ENCODE data around the gene BCL3.

DNA sequence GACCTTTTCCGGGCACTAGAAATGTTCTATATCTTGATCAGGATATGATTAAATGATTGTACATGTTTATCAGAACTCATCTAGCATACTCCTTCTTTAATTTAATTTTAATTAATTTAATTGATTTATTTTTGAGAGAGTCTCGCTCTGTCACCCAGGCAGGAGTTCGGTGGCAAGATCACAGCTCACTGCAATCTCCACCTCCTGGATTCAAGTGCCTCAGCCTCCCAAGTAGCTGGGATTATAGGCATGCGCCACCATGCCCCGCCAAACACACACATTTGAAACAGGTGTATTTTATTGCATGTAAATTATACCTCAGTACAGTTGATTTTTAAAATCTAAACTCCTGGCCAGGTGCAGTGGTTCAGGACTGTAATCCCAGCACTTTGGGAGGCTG lies 17.4 kb upstream of the BCL3 start:
- TF ChIP-seq POLR2A (IDR thresholded peaks at IDR 0.05) (no peak), EP300 (IDR thresholded peaks at IDR 0.05; ENCODE audit: low read depth) (no peak)
- TF ChIP-seq, protein P1, sequence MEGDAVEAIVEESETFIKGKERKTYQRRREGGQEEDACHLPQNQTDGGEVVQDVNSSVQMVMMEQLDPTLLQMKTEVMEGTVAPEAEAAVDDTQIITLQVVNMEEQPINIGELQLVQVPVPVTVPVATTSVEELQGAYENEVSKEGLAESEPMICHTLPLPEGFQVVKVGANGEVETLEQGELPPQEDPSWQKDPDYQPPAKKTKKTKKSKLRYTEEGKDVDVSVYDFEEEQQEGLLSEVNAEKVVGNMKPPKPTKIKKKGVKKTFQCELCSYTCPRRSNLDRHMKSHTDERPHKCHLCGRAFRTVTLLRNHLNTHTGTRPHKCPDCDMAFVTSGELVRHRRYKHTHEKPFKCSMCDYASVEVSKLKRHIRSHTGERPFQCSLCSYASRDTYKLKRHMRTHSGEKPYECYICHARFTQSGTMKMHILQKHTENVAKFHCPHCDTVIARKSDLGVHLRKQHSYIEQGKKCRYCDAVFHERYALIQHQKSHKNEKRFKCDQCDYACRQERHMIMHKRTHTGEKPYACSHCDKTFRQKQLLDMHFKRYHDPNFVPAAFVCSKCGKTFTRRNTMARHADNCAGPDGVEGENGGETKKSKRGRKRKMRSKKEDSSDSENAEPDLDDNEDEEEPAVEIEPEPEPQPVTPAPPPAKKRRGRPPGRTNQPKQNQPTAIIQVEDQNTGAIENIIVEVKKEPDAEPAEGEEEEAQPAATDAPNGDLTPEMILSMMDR (IDR thresholded peaks at IDR 0.05), result no peak

All from transverse colon (tissue), 3 donors.